Endothelial cell of umbilical vein (primary cell): ENCODE data around the gene EPB41L1.

Source experiments
- EZH2 ChIP-seq: IDR thresholded peaks from 2 replicates; pipeline ENCODE4 v1.6.1; 2012; ENCODE audit warnings: borderline replicate concordance, low read depth, mild to moderate bottlenecking, moderate library complexity, low read length, inconsistent platforms; ENCODE audit not compliant: severe bottlenecking
- FOS ChIP-seq: IDR thresholded peaks from 2 replicates; pipeline ENCODE4 v1.6.1; 2011; ENCODE audit warnings: mild to moderate bottlenecking, low read length, moderate library complexity, borderline replicate concordance; ENCODE audit not compliant: insufficient read depth
- JUN ChIP-seq: IDR thresholded peaks from 2 replicates; pipeline ENCODE4 v1.6.1; 2011; ENCODE audit warnings: borderline replicate concordance, low read depth; ENCODE audit not compliant: insufficient read length, insufficient read depth
- POLR2A ChIP-seq: IDR thresholded peaks from 2 replicates; pipeline ENCODE4 v1.6.1; 2012; ENCODE audit warnings: low read depth, mild to moderate bottlenecking, control low read depth, low read length
- POLR2AphosphoS5 ChIP-seq: IDR thresholded peaks from 2 replicates; pipeline ENCODE4 v1.6.1; 2012; ENCODE audit warnings: low read depth, mild to moderate bottlenecking, control low read depth, low read length, moderate library complexity; ENCODE audit not compliant: insufficient read depth
- TF ChIP-seq, protein P1 (sequence below), 2 donors: IDR thresholded peaks; 1 replicate in 1 of 2; 2 replicates in 1 of 2; pipeline ENCODE4 v1.5.1; 2011; ENCODE audit warnings: low read length in 2 of 2, mild to moderate bottlenecking in 2 of 2, moderate library complexity in 2 of 2, control low read depth in 1 of 2, inconsistent platforms in 1 of 2, low read depth in 1 of 2; ENCODE audit not compliant: insufficient read depth in 1 of 2; ENCODE audit errors: extremely low read depth in 1 of 2
- TF ChIP-seq, protein P2 (sequence below): IDR thresholded peaks from 2 replicates; pipeline ENCODE4 v1.6.1; 2011; ENCODE audit not compliant: insufficient read depth, insufficient read length

DNA sequence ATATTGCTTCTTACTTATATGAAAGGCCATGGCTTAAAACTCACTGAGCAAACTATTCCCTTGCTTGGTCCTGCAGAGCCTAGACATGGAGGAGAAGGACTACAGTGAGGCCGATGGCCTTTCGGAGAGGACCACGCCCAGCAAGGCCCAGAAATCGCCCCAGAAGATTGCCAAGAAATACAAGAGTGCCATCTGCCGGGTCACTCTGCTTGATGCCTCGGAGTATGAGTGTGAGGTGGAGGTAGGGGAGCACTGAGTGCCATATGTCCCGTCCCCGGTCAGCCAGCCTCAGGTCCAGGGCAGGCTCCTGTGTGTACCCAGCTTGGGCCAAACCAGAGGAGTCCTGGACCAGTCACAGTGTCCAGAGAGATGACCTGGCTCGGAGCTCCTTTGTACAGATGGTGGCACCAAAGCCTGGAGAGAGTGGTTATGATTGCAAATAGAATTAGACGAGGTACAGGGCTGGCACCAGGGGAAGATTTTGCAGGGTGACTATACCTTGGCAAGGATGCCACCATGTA lies 21.0 kb downstream of the EPB41L1 start:
- TF ChIP-seq, protein P1, sequence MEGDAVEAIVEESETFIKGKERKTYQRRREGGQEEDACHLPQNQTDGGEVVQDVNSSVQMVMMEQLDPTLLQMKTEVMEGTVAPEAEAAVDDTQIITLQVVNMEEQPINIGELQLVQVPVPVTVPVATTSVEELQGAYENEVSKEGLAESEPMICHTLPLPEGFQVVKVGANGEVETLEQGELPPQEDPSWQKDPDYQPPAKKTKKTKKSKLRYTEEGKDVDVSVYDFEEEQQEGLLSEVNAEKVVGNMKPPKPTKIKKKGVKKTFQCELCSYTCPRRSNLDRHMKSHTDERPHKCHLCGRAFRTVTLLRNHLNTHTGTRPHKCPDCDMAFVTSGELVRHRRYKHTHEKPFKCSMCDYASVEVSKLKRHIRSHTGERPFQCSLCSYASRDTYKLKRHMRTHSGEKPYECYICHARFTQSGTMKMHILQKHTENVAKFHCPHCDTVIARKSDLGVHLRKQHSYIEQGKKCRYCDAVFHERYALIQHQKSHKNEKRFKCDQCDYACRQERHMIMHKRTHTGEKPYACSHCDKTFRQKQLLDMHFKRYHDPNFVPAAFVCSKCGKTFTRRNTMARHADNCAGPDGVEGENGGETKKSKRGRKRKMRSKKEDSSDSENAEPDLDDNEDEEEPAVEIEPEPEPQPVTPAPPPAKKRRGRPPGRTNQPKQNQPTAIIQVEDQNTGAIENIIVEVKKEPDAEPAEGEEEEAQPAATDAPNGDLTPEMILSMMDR (IDR thresholded peaks at IDR 0.05; ENCODE audit: extremely low read depth in 1 of 2, insufficient read depth in 1 of 2, low read depth in 1 of 2, low read length in 2 of 2): no peak
- no peak for TF ChIP-seq POLR2AphosphoS5
- TF ChIP-seq POLR2A: no peak
- TF ChIP-seq, protein P2, sequence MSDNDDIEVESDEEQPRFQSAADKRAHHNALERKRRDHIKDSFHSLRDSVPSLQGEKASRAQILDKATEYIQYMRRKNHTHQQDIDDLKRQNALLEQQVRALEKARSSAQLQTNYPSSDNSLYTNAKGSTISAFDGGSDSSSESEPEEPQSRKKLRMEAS: no peak
- TF ChIP-seq EZH2: no peak
- no peak for TF ChIP-seq FOS
- no peak for TF ChIP-seq JUN
